Embryonic facial prominence (tissue), 1 donor: Measurements from ENCODE around the gene NCR3LG1.

Experiments
- DNase-seq: peaks from one replicate; pipeline ENCODE4 v3.0.0-alpha.2; 2016; ENCODE audit errors: extremely low spot score

NCR3LG1 gene

DNA sequence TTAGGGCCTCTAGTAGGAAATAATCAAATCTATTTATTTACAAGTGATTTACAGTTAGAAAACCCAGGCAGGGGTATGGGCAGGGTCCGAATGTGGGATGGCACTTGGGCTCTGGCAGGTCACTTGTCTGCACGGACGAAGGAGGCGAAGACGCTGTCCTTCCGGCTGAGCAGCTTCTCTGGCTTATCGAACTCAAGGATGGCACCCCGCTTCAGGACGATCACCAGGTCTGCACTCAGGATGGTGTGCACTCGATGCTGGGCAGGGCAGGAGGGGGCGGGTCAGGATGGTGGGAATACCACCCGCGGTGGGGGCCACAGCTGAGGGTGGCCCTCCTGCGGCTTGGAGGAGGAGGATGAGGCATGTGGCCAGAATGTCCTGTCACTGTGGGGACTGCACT is 41.3 kb downstream of the NCR3LG1 start:
- DNase-seq, result no peak

DNA sequence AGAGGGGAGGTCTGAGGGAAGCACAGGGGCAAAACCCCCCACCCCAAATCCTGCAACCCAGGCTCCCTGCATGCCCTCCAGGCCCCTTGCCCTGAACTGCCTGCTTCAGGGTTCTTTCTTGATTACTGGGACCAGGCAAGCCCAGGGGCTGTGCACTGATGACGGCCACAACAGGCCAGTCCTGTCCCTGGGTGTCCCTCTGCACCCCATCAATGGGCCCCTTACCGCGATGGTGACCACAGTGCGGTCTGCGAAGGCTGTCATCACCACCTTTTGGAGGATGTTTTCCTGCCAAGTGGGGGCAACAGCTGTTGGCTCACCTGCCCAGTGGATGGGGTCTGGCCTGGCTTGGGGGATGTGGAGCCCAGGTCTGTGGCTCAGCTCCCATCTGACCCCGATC is 41.9 kb downstream of the NCR3LG1 start:
- no peak for DNase-seq

DNA sequence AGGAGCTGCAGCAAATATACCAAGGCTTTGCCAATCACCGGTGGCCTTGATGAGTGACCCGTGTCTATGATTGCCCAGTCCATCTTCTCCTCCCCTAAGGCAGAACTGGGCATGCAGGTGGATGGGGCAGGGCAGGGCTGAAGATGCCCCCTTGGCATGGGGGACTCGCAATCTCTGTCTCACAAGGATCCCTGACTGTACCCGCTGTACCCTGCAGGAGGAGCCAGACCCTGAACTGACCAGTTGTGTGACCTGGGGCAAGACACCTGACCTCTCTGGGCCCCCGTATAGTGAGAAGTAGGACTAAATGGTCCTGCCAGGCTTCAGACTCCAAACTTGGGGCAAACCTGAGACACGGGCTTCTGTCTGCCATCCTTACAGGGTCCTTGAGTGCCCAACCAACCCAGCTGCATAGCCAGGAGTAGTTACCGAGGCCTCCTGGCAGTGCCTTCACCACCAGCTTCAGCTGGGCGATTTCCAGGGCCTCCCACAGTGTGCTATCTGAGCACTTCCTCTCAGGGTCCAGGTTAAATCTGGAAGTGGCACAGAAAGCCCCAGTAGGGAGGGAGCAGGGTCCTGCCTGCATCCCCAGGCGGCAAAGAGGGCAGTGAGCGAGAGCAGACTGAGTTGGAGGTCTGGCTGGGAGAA is 43.3 kb downstream of the NCR3LG1 start:
- no peak for DNase-seq

DNA sequence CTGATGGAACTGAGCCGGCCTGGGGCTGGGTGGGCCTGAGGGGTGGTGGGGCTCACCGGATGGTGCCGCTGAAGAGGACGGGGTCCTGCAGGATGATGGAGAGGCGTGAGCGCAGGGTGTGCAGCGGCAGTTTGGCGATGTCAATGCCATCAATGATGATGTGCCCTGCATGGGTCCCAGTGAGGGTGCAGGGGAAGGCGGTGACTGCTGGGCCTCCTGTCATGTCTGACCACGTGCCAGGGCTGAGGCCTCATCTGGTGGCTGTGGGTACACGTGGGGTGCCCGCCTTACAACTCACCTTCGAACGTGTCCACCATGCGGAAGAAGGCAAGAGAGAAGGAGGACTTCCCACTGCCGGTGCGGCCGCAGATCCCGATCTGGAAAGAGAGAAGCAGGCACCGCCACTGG is 44.0 kb downstream of the NCR3LG1 start:
- peak; percentile 12 for DNase-seq

DNA sequence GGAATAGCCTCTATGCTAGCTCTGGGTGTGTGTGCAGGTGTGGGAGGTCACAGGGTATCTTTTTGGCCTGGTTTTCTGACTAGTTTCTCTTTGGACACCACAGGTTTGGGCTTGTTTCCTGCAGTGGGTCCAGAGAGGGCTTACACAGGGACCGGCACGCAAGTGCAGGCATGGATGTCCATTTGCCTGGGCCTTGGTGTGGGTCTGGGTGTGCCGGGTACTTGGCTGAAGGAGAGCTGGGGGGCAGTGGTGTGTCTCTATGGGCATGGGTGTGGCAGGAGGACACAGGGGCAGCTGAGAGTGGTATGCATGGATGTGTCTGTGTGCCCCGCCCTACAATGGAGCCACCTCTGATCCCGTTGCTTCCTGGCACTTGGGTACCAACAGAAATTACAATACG is 44.4 kb downstream of the NCR3LG1 start:
- no peak for DNase-seq

DNA sequence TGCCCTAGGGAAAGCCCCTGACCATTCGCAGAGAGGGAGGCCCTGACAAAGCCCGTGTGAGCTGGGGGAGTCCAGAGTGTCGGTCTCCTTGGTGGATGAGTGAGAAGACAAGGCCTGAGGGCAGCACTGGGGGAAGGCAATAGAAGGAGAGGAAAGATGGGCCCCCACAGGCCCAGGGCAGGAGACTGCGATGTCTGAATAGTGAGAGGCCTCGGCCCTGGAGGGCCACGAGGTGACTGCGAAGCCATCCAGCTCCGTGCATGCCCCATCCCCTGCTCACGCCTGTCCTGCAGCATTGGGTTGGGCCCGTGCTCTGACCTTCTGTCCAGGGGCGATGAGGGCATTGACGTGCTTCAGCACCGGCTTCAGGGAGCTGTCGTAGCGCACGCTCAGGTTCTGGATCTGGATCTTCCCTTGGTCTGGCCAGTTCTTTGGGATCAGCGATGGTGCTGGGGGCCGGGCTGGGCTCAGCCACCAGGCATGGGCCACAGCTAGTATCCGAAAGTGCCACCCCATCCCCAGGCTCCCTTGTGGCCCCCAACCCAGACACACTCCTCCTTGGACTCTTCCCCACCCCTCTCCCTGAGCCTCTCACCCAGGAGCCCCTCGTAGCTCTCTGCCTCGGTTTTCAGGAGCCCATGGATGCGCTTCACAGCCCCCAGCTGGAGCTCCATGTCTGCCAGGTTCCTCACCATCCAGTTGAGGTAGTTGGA is 45.2 kb downstream of the NCR3LG1 start:
- no peak for DNase-seq

DNA sequence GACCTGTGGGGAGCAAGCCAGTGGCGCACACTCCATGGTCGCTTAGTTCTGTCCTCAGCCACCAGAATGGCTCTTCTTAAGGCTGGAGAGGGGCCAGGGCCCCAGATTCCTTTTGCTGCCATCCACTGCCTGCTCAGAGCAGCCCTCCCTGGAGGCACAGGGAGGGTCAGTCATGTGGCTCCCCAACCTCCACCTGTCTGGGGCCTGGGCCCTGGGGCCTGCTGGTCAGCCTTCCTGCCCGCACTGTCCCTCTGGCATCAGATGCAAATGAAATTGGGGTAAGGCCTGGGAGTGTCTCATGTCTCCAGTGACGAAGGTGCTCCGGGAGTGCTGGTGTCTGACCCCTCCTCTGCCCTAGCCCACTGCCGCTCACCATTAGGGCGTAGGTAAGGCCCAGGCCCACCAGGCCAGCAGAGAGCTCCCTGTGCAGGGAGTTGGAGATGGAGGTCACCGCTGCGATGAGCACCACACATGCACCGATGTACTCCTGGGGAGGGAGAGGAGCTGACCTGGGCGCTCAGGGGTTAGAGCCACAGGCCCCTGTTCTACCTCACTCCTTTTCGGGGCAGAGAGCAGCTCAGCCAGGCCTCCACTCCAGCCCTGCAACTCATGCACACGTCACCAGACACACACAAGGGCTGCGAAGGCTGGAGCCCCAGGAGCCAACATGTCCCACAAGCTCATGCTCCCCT is 45.9 kb downstream of the NCR3LG1 start:
- DNase-seq, result no peak

DNA sequence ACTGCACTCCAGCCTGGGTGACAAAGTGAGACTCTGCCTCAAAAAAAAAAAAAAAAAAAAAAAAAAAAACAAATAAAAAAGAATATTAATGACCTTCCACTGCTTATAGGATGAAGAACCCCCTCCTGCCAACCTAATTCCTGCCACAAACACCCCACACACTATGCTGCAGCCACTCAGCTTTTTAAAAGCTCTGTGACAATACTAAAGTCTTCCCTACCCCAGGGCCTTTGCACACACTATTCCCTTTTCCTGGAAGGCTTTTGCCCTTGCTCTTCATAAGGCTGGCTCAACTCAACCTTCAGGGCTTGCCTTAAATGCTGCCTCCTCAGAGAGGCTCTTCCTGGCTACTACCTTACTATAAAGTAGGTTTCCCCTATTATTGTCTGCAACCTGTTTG is 47.6 kb downstream of the NCR3LG1 start:
- DNase-seq, result no peak

DNA sequence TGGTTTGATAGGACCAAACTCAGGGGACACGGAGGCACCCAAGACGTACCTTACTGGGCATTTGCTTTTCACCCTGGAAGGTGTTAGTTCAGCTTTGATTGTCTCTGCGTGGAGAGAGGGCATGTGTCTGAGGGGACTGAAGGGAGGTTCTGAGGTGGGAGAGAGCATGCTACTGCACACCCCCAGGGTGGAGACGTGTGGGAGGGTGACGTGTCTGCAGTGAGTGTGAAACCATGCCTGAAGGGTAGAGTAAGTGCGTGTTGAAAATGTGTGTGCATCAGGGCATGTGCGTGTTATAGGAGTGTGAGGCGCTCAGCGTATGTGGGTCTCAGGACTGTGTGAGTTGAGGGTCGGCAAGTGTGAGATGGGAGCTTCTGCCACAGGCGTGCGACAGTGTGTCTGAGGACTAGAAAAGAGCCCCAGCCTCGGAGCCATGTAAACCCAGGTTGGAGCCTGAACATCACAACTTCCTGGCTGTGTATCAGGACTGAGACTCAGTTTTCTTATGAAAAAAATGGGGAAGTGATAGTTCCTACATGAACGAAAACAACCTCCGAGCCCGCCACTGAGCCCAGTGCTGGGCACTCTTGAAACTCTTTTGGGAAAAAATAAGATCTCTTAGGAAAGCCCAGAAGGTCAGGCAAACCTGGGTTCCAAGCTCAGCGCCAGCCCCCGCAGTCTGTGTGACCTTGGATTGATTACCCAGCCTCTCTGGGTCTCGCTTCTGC is 48.6 kb downstream of the NCR3LG1 start:
- DNase-seq, result no peak

DNA sequence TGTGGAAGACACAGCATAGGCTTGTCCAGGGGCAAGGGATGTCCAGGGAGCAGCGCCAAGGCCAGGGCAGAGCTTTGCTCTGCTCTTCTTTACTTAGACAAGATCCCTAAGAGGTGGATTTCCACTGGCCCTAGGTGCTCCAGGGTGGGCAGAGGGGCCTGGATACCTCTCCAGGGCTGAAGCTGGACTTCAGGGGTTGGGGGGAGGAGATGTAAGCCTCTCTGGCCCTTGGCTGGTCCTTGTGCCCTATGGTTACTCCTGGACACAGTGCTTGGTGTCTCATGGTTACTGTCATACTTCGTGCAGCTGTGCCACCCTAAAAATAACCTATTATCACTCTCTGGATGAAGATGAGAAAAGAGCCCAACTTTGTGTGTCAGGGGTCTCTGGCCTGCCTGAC is 49.7 kb downstream of the NCR3LG1 start:
- no peak for DNase-seq

DNA sequence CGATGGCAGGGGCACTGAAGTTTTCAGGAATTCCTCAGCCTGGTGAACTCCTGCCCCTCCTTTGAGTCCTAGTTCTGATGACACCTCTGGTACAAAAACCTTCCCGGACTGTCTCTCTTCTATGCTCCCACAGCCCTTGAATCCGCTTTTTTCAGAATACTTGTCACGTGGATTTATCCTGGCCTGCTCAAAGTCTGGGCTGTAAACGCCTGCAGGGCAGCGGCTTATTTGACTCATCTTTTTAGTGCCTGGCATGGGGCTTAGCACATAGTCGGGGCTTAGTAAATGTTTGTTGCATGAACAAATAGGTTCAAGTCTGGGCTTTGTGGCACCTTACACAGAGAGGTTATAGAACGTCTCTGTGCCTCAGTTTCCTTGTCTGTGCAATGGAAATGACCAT is 50.2 kb downstream of the NCR3LG1 start:
- no peak for DNase-seq

DNA sequence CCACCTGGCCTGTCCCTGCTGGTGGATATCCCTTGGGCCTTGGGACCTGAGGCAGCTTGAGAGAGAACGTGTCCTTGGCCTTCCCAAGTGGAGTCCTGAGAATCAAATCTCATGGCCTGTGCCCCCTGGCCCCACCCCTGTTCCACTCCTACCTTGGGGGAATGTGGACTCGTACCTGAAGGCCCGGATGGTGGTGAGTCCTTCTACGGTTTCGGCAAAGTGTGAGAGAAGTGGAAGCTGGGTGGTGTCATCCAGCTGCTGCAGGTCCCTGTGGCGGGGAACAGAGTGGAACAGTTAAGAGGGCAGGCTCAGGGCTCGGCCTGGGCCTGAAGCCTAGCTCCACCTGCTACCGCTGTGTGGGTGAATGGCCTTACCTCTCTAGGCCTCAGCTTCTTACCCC is 50.9 kb downstream of the NCR3LG1 start:
- DNase-seq, result no peak

DNA sequence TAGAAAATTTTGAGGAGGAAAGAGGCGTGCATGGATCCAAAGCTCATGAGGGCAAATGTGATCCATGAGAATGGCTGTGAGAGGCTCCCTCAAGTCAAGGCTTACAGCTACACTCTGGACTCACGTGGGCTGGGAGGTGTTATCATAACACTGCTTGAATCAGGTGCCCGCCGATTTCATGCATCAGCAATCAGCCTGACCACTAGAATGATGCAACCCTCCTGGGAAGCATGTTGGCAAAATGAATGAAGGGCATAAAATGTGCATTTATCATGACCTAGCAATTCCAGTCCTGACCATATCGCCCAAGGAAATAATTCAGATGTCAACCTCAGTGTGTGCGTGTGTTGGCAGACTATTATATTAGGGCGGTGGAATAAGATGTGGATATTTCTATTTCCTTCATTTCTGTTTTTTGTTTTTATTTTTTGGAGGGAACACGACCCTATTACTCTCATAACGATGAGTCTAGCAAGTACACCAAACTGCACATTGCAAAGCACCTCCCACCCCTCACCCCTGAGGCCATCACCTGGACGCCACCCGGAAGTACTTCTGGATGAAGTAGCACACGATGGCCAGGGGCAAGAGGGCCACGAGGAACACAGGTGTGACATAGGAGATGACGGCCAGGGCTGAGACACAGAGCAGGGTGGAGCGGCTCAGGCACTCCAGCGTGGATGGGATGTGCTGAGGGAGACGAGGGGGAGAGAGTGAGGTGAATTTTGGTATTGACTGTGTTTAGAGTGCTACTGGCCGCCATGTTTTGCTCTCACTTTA is 52.6 kb downstream of the NCR3LG1 start:
- DNase-seq, result no peak

DNA sequence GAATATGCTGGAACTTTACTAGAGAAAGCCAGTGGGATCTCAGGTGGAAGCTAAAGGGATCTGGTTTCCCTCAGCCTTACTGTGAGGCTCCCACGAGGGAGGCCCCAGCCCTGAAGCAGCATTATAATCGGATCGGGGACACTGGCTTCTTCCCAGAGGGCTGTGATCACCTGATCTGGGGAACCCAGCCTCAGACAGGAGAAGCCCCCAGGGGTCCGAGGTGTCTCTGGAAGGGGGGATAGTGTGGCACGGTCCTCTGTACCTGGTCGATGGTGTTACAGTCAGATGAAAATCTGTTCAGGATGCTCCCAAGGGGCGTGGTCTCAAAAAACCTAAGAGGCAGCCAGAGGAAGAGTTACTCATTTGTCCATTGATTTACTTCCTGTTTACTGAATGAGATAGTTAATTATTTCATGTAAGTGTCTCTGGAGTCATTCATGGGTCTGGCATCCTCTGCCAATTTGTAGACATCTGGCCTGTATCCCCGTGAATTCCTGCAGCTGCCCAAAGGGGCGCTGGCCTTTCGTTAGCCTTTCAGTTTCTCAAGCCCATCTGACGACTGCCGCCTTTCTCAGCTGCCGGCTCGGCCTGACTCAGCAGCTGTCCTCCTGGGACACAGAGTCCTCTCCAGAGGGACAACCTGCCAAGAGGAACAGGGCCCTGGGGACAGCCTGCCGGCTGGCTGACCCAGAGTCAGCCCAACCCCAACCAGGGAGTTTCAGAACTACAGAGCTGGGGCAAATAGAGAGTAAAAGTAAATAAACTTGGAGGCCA is 53.8 kb downstream of the NCR3LG1 start:
- DNase-seq, result no peak

DNA sequence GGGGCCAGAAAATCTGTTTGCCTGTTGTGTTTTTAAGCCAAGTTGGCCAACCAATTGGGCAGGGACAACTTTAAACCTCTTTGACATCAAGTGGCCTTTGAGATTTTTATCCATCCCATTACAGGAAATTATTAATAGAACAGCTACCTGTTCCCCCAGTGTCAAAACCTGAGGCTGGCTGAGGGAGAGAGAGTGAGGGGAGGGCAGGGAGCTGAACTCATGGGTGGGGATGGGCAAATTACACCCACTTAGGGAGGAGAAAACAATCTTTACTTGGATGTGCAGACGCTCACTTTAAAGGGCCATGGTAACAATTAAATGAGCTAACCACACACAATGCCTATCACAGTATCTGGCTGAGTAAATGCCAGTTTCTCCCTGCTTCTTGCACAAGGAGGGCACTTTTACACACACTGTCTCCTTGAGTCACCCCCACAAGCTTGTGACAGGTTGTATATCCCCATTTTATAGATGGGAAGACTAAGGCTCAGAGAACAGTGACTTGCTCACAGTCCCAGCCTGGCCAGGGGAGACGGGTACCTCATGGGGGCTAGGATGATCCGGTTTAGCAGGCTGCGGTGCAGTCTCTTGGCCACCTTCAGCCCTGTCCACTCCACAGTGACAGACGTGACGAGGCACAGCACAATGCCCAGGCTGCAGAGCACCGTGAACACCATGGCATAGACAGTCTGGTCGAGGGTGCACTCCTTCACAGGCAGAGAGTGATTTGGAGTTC is 54.6 kb downstream of the NCR3LG1 start:
- DNase-seq, result no peak

DNA sequence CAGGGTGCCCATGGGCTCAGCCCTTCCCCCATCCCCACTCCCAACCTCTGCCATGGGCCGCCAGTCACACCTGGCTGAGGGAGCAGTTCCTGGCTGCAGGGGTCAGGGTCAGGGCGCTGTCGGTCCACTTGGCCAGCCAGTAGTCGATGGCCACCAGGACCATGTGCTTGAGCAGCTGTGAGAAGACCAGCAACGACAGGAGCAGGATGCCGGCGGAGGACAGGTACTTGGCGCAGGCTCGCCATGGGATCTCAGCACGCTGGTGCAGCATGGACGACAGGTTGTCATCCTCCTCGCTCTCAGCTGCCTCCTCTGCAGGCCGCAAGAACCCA is 55.2 kb downstream of the NCR3LG1 start:
- no peak for DNase-seq

DNA sequence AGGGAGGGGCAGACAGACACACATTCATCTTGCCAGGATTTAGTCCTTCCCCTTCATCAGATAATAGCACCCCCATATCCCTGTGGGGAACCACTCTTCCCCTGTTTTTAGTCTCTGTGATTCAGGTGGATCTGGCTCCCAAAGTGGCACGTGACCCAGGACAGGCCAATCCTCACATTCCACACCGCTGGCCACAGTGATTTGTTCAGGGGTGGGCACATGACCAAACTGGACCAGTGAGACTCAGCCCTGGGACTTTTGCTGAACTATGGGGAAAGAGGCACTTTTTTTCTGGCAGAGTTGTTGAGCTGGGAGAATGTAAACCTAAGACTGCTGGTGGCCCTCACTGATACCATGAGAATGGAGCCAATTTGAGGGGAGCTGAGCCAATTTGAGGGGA is 56.0 kb downstream of the NCR3LG1 start:
- DNase-seq, result no peak

DNA sequence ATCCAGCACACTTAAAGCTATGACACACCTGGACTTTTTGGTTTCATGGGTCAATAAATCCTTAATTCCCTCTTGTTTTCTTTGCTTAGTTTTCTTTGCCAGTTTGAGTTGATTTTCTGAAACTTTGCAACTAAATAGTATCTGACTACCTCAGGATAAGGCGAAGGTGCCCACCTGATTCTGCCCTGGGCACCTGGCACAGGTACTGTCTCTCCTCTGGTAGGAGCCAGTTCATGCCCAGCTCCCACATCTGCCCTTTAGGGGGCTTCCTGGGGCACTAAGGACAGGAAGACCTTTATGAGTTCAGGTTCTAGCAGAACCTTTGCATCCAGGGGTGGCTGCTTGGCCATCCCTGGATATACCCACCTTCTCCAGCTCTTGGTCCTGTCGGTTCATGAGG is 56.4 kb downstream of the NCR3LG1 start:
- DNase-seq, result no peak

DNA sequence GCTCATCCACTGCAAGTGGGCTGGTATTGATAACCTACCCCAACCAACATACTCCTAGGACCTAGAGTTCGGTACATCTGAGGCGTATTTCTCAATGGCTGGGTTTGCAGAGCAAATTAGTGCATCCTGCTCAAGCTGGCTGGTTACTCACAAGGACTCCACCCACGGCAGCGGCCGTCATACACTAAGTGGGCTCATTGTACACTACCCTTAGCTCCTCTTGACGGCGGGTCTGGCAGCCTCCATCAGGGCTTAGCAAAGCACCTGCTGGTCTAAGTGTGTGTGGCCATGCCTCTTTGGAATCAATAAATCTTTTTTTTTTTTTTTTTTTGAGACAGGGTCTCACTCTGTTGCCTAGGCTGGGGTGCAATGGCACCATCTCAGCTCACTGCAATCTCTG is 57.0 kb downstream of the NCR3LG1 start:
- no peak for DNase-seq

DNA sequence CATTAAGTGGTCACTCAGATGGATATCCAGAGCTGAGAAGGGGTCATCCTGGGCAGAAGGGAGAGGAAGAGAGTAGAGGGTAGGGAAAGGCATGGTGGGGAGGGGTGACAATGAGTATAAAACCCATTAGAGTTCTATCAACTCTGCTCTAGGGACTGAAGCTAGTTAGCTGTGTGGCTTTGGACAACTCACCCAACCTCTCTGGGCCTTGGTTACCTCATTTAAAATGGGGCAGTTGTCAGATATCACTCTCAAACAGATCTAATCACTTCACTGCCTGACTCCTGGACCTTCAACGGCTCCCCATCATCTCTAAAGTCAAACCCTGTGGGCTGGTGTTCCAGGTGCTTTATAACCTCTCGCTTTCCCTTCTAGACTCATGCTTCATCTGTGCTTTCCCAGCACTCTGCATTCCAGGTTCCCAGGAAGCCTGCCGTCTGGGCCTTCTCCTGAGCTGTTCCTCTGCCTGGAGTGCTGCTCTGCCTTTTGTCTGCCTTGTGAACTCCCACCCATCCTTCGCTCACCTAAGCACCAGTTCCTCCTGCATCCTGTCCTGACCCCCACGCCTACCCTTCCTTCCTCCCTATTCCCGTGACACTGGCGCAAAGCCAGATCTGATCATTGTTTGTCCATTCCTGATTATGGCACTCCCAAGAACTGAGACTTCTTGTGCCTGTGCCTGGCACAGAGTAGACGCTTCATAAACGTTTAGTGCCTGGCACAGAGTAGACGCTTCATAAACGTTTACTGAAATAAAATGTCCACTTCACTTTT is 59.2 kb downstream of the NCR3LG1 start:
- DNase-seq, result no peak
